Brain microvascular endothelial cell (primary cell): ENCODE data around the gene FAM199X.

Source experiments
- DNase-seq: peaks from one replicate; pipeline ENCODE4 v3.0.0-alpha.2; 2020
- H3K27ac ChIP-seq: fragments of 250-450 bp; sonication (Bioruptor Pico); 2 replicates; pipeline ENCODE4 v1.5.1; 2020; ENCODE audit warnings: mild to moderate bottlenecking, moderate library complexity
- H3K27me3 ChIP-seq: fragments of 250-450 bp; sonication (Bioruptor Pico); replicated peaks from 2 replicates; pipeline ENCODE4 v1.5.1; 2020; ENCODE audit warnings: mild to moderate bottlenecking
- H3K36me3 ChIP-seq: fragments of 250-450 bp; sonication (Bioruptor Pico); replicated peaks from 2 replicates; pipeline ENCODE4 v1.5.1; 2020; ENCODE audit warnings: mild to moderate bottlenecking
- H3K4me3 ChIP-seq: 2 replicates; pipeline ENCODE4 v1.5.1; 2011; ENCODE audit warnings: low read depth, mild to moderate bottlenecking, control low read depth, low read length, moderate library complexity
- CTCF ChIP-seq: IDR thresholded peaks from 2 replicates; pipeline ENCODE4 v1.5.1; 2011; ENCODE audit warnings: low read depth, mild to moderate bottlenecking, moderate library complexity, low read length, control low read depth, inconsistent platforms; ENCODE audit errors: missing control alignments
- in situ Hi-C: cut with HindIII; loops from 2 replicates; pipeline ENCODE4 v1.10.0; 2017; ENCODE audit warnings: low sequenced_read_pairs, low pct_ligation_motif_present

The FAM199X gene

GRCh38 chrX:104165894-104166734 is at the start of gene FAM199X:
TSS of gene FAM199X (plus strand) at chrX:104166453. CDS start at chrX:104166786, 333 bp downstream.
- DNase-seq: peak; percentile 80
- Histone ChIP-seq H3K36me3 (no peaks in the 10 kb centered on the region), H3K27me3 (no peaks in the 10 kb centered on the region), H3K4me3 (peak within 1 kb of the TSS; percentile 84), H3K27ac (peak within 1 kb of the TSS; percentile 56)
- TF ChIP-seq CTCF: peak; percentile 57
- in situ Hi-C loops: no loop called here

GRCh38 chrX:104117759-104118158 is 48.5 kb upstream of the FAM199X start:
- in situ Hi-C loops: no loop called here
- no peak for DNase-seq
- Histone ChIP-seq H3K4me3 (no peak overlapping the region), H3K27me3 (no peaks in the 10 kb centered on the region), H3K27ac (no peak overlapping the region), H3K36me3 (no peaks in the 10 kb centered on the region)
- TF ChIP-seq CTCF: no peak

GRCh38 chrX:104118765-104119164 is 47.5 kb upstream of the FAM199X start:
- in situ Hi-C loops: no loop called here

GRCh38 chrX:104122829-104123228 is 43.4 kb upstream of the FAM199X start:
- no peak for DNase-seq
- no peak overlapping the region for H3K4me3 ChIP-seq
- no peak for TF ChIP-seq CTCF
- no peak overlapping the region for H3K27ac ChIP-seq
- no peaks in the 10 kb centered on the region for H3K27me3 ChIP-seq
- no peaks in the 10 kb centered on the region for H3K36me3 ChIP-seq
- in situ Hi-C loops: no loop called here

More at GRCh38 chrX:104118765-104119164, 47.5 kb upstream of the FAM199X start:
- H3K4me3 ChIP-seq: no peak overlapping the region
- no peaks in the 10 kb centered on the region for H3K27me3 ChIP-seq
- no peak for TF ChIP-seq CTCF
- DNase-seq: no peak
- H3K27ac ChIP-seq: no peak overlapping the region
- H3K36me3 ChIP-seq: no peaks in the 10 kb centered on the region

GRCh38 chrX:104126856-104127255 is 39.4 kb upstream of the FAM199X start:
- H3K4me3 ChIP-seq: no peak overlapping the region
- no peak for DNase-seq
- in situ Hi-C loops: no loop called here

More at GRCh38 chrX:104126856-104127255, 39.4 kb upstream of the FAM199X start:
- Histone ChIP-seq H3K27me3 (no peaks in the 10 kb centered on the region), H3K27ac (no peak overlapping the region), H3K36me3 (no peaks in the 10 kb centered on the region)
- TF ChIP-seq CTCF: no peak
